ENCODE data around the gene MGLL.

MGLL gene

DNA sequence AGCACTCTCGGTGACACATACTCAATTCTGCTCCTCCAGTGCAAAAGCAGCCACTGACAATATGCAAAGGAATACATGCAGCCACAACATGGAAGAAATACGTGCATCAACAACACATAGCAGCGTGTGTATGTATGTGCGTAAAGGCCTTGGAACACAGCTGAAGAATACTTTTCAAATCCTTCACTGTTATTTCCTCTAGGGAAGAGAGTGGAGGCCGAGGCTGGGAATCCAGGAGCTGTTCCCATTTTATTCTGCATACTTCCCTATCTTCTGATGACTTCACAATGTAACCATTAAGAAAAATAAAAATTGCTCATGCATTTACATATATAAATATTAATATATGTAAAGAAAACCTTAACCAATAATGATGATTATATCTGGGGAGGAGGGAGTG lies 36.6 kb upstream of the MGLL start:
- H2AFZ ChIP-seq (ENCODE audit: low read depth, low read length): no peak overlapping the region
- H3K79me2 ChIP-seq (ENCODE audit: insufficient read depth, low read length): no peaks in the 10 kb centered on the region
- ATAC-seq (ENCODE audit: insufficient read depth, low read depth) (no peak), DNase-seq (no peak)
- H3K4me1 ChIP-seq (ENCODE audit: insufficient read depth, low read length): no peaks in the 10 kb centered on the region
- no peak overlapping the region for H3K4me2 ChIP-seq (ENCODE audit: insufficient read depth, low read length)
- no peak overlapping the region for H3K9ac ChIP-seq (ENCODE audit: low read depth, low read length)
- no peaks in the 10 kb centered on the region for H3K36me3 ChIP-seq (ENCODE audit: insufficient read depth, low read length)
- TF ChIP-seq, protein P1, sequence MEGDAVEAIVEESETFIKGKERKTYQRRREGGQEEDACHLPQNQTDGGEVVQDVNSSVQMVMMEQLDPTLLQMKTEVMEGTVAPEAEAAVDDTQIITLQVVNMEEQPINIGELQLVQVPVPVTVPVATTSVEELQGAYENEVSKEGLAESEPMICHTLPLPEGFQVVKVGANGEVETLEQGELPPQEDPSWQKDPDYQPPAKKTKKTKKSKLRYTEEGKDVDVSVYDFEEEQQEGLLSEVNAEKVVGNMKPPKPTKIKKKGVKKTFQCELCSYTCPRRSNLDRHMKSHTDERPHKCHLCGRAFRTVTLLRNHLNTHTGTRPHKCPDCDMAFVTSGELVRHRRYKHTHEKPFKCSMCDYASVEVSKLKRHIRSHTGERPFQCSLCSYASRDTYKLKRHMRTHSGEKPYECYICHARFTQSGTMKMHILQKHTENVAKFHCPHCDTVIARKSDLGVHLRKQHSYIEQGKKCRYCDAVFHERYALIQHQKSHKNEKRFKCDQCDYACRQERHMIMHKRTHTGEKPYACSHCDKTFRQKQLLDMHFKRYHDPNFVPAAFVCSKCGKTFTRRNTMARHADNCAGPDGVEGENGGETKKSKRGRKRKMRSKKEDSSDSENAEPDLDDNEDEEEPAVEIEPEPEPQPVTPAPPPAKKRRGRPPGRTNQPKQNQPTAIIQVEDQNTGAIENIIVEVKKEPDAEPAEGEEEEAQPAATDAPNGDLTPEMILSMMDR (IDR thresholded peaks at IDR 0.05; ENCODE audit: borderline replicate concordance, extremely low read depth, low read length, poor library complexity, severe bottlenecking): no peak
- no peak for TF ChIP-seq EZH2 (IDR thresholded peaks at IDR 0.05; ENCODE audit: borderline replicate concordance, low read depth, low read length, severe bottlenecking)
- no peaks in the 10 kb centered on the region for H4K20me1 ChIP-seq (ENCODE audit: insufficient read depth, low read length)
- H3K27me3 ChIP-seq (ENCODE audit: insufficient read depth, low read length, poor library complexity): peaks cover 4% of the 10 kb centered on the region
- H3K4me3 ChIP-seq (ENCODE audit: low read depth in 1 of 2, low read length in 2 of 2): no peak overlapping the region
- H3K9me3 ChIP-seq (ENCODE audit: insufficient read depth, low read length, severe bottlenecking): no peaks in the 10 kb centered on the region
- H3K27ac ChIP-seq (ENCODE audit: low read length): no peak overlapping the region

DNA sequence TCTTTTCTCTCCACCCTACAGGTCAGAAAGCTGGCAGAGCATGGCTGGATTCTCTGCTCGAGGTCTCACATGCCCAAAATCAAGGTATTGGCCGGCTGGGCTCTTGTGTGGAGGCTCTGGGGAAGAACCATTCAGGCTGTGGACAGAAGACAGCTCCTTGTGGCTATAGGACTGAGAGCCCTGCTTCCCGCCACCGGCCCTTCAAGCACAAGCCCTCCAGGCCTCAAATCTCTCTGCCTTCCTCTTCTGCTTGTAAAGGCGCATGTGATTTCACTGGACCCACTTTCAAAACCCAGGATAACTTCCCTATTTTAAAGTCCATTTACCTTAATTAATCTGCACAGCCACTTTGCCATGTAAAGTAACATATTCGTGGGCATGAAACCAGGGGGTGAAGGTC lies 36.2 kb upstream of the MGLL start:
- no peaks in the 10 kb centered on the region for H4K20me1 ChIP-seq (ENCODE audit: insufficient read depth, low read length)

DNA sequence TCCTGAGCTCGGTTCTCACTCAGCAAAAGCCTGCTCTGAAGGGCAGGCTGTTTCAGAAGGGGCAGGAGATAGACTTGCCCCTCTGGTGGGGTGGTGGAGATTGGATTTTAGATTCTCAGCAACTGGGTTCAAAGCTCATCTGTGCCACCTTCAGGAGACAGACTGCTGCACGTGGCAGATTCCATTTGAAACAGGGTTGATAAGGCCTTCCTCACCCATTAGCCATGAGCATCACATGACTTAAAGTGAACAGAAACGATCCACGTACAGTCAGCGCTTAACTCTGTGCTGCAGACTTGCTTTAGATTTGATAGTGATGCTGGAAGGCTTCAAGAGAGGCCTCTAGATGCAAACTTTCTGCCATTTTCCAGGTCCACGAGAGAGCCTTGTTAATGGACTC lies 35.0 kb upstream of the MGLL start:
- DNase-seq: no peak
- no peaks in the 10 kb centered on the region for H3K79me2 ChIP-seq (ENCODE audit: insufficient read depth, low read length)
- H4K20me1 ChIP-seq (ENCODE audit: insufficient read depth, low read length): no peaks in the 10 kb centered on the region
- no peak overlapping the region for H2AFZ ChIP-seq (ENCODE audit: low read depth, low read length)
- peaks cover 4% of the 10 kb centered on the region for H3K27me3 ChIP-seq (ENCODE audit: insufficient read depth, low read length, poor library complexity)
- no peak overlapping the region for H3K9ac ChIP-seq (ENCODE audit: low read depth, low read length)
- TF ChIP-seq EZH2 (IDR thresholded peaks at IDR 0.05; ENCODE audit: borderline replicate concordance, low read depth, low read length, severe bottlenecking): no peak
- TF ChIP-seq, protein P1 (IDR thresholded peaks at IDR 0.05; ENCODE audit: borderline replicate concordance, extremely low read depth, low read length, poor library complexity, severe bottlenecking): peak; percentile 11
- no peaks in the 10 kb centered on the region for H3K36me3 ChIP-seq (ENCODE audit: insufficient read depth, low read length)
- no peak for ATAC-seq (ENCODE audit: insufficient read depth, low read depth)
- H3K9me3 ChIP-seq (ENCODE audit: insufficient read depth, low read length, severe bottlenecking): no peaks in the 10 kb centered on the region
- H3K4me1 ChIP-seq (ENCODE audit: insufficient read depth, low read length): no peaks in the 10 kb centered on the region
- no peak overlapping the region for H3K4me3 ChIP-seq (ENCODE audit: low read depth in 1 of 2, low read length in 2 of 2)
- no peak overlapping the region for H3K4me2 ChIP-seq (ENCODE audit: insufficient read depth, low read length)
- H3K27ac ChIP-seq (ENCODE audit: low read length): no peak overlapping the region

More for the DNA sequence above, 36.2 kb upstream of the MGLL start:
- Histone ChIP-seq H3K4me2 (ENCODE audit: insufficient read depth, low read length) (no peak overlapping the region), H3K79me2 (ENCODE audit: insufficient read depth, low read length) (no peaks in the 10 kb centered on the region), H3K36me3 (ENCODE audit: insufficient read depth, low read length) (no peaks in the 10 kb centered on the region), H3K4me1 (ENCODE audit: insufficient read depth, low read length) (no peaks in the 10 kb centered on the region), H3K9ac (ENCODE audit: low read depth, low read length) (no peak overlapping the region), H3K27ac (ENCODE audit: low read length) (no peak overlapping the region), H3K27me3 (ENCODE audit: insufficient read depth, low read length, poor library complexity) (peaks cover 4% of the 10 kb centered on the region), H3K9me3 (ENCODE audit: insufficient read depth, low read length, severe bottlenecking) (no peaks in the 10 kb centered on the region), H2AFZ (ENCODE audit: low read depth, low read length) (no peak overlapping the region), H3K4me3 (ENCODE audit: low read depth in 1 of 2, low read length in 2 of 2) (no peak overlapping the region)
- no peak for ATAC-seq (ENCODE audit: insufficient read depth, low read depth)
- no peak for TF ChIP-seq EZH2 (IDR thresholded peaks at IDR 0.05; ENCODE audit: borderline replicate concordance, low read depth, low read length, severe bottlenecking)
- TF ChIP-seq, protein P1 (IDR thresholded peaks at IDR 0.05; ENCODE audit: borderline replicate concordance, extremely low read depth, low read length, poor library complexity, severe bottlenecking): no peak
- DNase-seq: no peak

DNA sequence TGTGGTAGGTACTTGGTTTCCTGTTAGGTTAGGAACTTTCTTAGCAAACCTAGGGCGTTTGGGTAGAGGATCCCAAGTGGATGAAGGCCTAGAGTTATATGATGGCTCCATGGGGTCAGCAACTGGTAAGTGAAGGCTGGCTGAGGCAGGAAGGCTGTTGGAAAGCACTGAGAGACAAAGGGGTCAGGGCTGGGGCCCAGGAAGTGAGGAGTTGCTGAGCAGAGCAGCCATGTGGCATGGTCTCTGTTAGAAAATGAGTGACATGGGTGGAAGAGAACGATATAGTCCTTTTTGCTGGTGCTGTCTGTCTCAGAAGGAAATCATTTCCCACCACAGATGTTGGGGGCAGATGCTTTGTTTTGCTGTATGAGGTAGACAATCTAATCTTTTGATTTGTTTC lies 34.5 kb upstream of the MGLL start:
- Histone ChIP-seq H3K9me3 (ENCODE audit: insufficient read depth, low read length, severe bottlenecking) (no peaks in the 10 kb centered on the region), H3K4me3 (ENCODE audit: low read depth in 1 of 2, low read length in 2 of 2) (no peak overlapping the region), H2AFZ (ENCODE audit: low read depth, low read length) (no peak overlapping the region), H3K36me3 (ENCODE audit: insufficient read depth, low read length) (no peaks in the 10 kb centered on the region), H3K4me2 (ENCODE audit: insufficient read depth, low read length) (no peak overlapping the region), H4K20me1 (ENCODE audit: insufficient read depth, low read length) (no peaks in the 10 kb centered on the region), H3K79me2 (ENCODE audit: insufficient read depth, low read length) (no peaks in the 10 kb centered on the region), H3K9ac (ENCODE audit: low read depth, low read length) (no peak overlapping the region), H3K27ac (ENCODE audit: low read length) (no peak overlapping the region), H3K27me3 (ENCODE audit: insufficient read depth, low read length, poor library complexity) (peaks cover 4% of the 10 kb centered on the region), H3K4me1 (ENCODE audit: insufficient read depth, low read length) (no peaks in the 10 kb centered on the region)
- DNase-seq: no peak
- no peak for ATAC-seq (ENCODE audit: insufficient read depth, low read depth)
- TF ChIP-seq EZH2 (IDR thresholded peaks at IDR 0.05; ENCODE audit: borderline replicate concordance, low read depth, low read length, severe bottlenecking): no peak
- TF ChIP-seq, protein P1 (IDR thresholded peaks at IDR 0.05; ENCODE audit: borderline replicate concordance, extremely low read depth, low read length, poor library complexity, severe bottlenecking): no peak
